BJ (cell line): ENCODE measurements around the gene GIT2. TPM values are rescaled to one million over a fixed set of nuclear protein-coding genes. Genes with fewer than 3 reads are reported as not detected.
"Not testable (repeated sequence)": the region's sequence is repeated elsewhere in the genome, so short reads cannot be mapped to it uniquely, and the experiment has no call there.

Experiments
- CTCF ChIA-PET: fragments of 350-600 bp; formaldehyde crosslinking; extraction: SDS; loops from one replicate; lab custom pipeline; 2021; ENCODE audit warnings: antibody characterized with exemption, inconsistent platforms; lab: Yijun Ruan, JAX
- POLR2A ChIA-PET: fragments of 300-600 bp; sonication (Branson Sonifier 250); formaldehyde crosslinking; extraction: SDS; loops from one replicate; lab custom pipeline; 2021; ENCODE audit warnings: antibody characterized with exemption; lab: Charles Lee
- DNase-seq: peaks from one replicate; pipeline ENCODE4 v3.0.0-alpha.2; 2011; ENCODE audit warnings: low read depth
- H3K27me3 ChIP-seq: 2 replicates; pipeline ENCODE4 v1.6.0; 2011; ENCODE audit warnings: low read length; ENCODE audit not compliant: control insufficient read depth, insufficient read depth
- H3K36me3 ChIP-seq: 2 replicates; pipeline ENCODE4 v1.5.1; 2011; ENCODE audit warnings: low read length; ENCODE audit not compliant: control insufficient read depth, insufficient read depth
- H3K4me3 ChIP-seq: 2 replicates; pipeline ENCODE4 v1.5.1; 2011; ENCODE audit warnings: low read depth, mild to moderate bottlenecking, control low read depth, low read length
- polyA plus RNA-seq: library from polyadenylated mRNA; depleted of rRNA; stranded (reverse); fragments of >200 nt; gene quantifications from 2 replicates; pipeline ENCODE4 v1.2.3, GENCODE V29; 2011
- TF ChIP-seq, protein P1 (sequence below): IDR thresholded peaks from 2 replicates; pipeline ENCODE4 v1.5.1; 2011; ENCODE audit warnings: low read depth, mild to moderate bottlenecking, control low read depth, inconsistent platforms, low read length, moderate library complexity; ENCODE audit not compliant: insufficient read depth

Gene GIT2
- polyA plus RNA-seq, 1 experiment, result 49.0 TPM

DNA sequence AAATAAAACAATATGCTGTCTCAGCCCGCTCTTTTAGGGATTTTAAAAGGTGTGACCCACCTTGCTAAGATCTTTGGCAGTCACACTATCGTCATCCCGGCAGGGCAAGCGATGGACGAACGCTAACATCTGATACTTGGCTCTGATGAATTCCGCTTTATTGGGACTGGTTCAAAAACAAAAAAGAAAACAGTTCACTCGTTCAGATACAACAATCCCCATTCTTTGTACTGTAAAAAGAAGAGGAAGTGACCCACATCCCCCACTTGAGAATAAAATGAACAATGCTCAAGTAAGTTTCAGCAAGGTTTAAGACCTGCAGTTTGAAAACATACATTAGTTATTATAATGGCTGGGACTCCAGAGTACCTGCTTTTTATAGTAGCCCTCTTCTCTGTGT, 7.3 kb downstream of the GIT2 start:
- DNase-seq, result no peak
- ChIA-PET CTCF (interaction anchor here (1.1 kb wide), 1 partner anchor 37 kb away, joined by 4 read pairs; no protein-coding TSS in a partner anchor), POLR2A (no interaction called here)
- H3K27me3 ChIP-seq, result no peaks in the 10 kb centered on the region
- H3K36me3 ChIP-seq, result peaks cover 5% of the 10 kb centered on the region
- TF ChIP-seq, protein P1, sequence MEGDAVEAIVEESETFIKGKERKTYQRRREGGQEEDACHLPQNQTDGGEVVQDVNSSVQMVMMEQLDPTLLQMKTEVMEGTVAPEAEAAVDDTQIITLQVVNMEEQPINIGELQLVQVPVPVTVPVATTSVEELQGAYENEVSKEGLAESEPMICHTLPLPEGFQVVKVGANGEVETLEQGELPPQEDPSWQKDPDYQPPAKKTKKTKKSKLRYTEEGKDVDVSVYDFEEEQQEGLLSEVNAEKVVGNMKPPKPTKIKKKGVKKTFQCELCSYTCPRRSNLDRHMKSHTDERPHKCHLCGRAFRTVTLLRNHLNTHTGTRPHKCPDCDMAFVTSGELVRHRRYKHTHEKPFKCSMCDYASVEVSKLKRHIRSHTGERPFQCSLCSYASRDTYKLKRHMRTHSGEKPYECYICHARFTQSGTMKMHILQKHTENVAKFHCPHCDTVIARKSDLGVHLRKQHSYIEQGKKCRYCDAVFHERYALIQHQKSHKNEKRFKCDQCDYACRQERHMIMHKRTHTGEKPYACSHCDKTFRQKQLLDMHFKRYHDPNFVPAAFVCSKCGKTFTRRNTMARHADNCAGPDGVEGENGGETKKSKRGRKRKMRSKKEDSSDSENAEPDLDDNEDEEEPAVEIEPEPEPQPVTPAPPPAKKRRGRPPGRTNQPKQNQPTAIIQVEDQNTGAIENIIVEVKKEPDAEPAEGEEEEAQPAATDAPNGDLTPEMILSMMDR, result no peak
- H3K4me3 ChIP-seq, result no peak overlapping the region

DNA sequence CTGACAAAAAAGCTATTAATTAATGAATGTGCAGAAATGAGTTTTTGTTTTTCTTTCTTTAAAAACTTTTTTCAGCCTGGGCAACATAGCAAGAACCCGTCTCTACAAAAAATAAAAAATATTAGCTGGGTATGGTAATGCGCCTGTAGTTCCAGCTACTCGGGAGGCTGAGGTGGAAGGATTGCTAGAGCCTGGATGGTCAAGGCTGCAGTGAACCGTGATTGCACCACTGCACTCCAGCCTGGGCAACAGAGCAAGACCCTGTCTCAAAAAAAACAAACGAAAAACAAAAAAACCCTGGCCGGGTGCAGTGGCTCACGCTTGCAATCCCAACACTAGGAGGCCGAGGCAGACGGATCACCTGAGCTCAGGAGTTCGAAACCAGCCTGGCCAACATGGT, 7.9 kb downstream of the GIT2 start:
- ChIA-PET CTCF (interaction anchor here (0.9 kb wide), 1 partner anchor 27 kb away, joined by 3 read pairs; no protein-coding TSS in a partner anchor), POLR2A (no interaction called here)
- Histone ChIP-seq H3K4me3 (no peak overlapping the region), H3K27me3 (no peaks in the 10 kb centered on the region), H3K36me3 (peaks cover 8% of the 10 kb centered on the region)
- DNase-seq, result no peak
- TF ChIP-seq, protein P1, result no peak

DNA sequence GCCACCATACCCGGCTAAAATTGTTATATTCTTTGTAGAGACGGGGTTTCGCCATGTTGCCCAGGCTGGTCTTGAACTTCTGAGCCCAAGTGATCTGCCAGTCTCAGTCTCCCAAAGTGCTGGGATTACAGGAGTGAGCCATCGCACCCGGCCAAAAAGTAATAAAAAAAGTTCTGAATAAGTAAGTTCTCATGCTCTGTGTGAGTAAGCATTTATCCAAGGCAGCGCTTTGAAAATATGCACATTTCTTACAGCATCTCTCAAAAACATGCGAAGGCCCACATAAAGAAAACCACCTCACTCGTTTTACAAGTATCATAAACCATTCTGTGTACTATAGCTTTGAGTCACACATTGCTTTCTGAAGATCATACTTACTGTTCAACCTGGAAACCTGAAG, 8.6 kb downstream of the GIT2 start:
- peak; percentile 62 for DNase-seq
- ChIA-PET POLR2A (interaction anchor here (0.7 kb wide), 1 partner anchor 36 kb away, joined by 3 read pairs; no protein-coding TSS in a partner anchor), CTCF (interaction anchor here (0.9 kb wide), 1 partner anchor 26 kb away, joined by 3 read pairs; no protein-coding TSS in a partner anchor)
- Histone ChIP-seq H3K4me3 (no peak overlapping the region), H3K36me3 (peaks cover 8% of the 10 kb centered on the region), H3K27me3 (no peaks in the 10 kb centered on the region)
- TF ChIP-seq, protein P1, result no peak

DNA sequence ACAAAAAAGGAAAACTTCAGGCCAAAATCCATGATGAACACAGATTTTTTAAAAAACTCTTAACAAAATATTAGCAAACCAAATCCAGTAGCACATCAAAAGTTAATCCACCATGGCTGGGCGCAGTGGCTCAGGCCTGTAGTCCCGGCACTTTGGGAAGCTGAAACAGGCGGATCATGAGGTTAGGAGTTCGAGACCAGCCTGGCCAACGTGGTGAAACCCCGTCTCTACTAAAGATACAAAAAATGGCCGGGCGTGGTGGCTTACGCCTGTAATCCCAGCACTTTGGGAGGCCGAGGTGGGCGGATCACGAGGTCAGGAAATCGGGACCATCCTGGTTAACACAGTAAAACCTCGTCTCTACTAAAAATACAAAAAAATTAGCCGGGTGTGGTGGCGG, 9.9 kb downstream of the GIT2 start:
- CTCF ChIA-PET, H3K36me3 ChIP-seq, H3K27me3 ChIP-seq, POLR2A ChIA-PET, DNase-seq, H3K4me3 ChIP-seq: not testable (repeated sequence)

DNA sequence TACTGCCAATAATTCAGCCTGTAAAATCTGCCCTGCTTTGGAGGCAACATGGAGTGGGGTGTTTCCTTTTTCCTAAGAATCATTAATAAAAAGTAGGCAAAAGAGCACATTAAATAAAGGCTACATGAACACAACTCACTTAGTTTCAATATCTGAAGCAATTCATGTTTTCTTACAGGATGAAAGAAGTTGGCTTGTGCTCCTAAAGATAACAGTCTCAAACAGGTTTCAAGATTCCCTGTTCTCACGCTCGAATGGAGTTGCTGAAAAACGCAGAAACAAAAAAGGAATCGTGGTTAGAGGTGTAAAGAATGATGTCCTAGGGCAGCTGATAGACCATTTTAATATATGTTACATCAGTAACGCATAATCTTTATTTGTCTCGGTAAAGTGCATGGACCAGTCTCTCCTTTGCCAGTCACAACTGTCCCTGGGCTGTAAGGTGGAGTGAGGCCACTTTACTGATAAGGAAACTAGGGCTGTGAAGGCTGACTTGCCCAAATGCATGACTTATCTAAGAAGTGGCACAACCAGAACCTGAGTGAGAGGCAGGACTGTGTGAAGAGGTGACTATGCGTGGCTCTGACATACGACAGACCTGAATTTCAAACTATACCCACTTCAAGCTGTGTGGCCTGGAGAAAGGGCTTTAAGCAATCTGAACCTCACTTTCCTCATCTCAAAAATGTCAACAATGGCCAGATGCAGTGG, 12.6 kb downstream of the GIT2 start:
- CTCF ChIA-PET, result interaction anchor here (1.3 kb wide), 1 partner anchor 10 kb away, joined by 3 read pairs; no protein-coding TSS in a partner anchor
- POLR2A ChIA-PET, result no interaction called here
- Histone ChIP-seq H3K27me3 (no peaks in the 10 kb centered on the region), H3K36me3 (peaks cover 15% of the 10 kb centered on the region), H3K4me3 (no peak overlapping the region)
- DNase-seq, result no peak
- TF ChIP-seq, protein P1, result no peak
